SK-MEL-5 (cell line): Measurements from ENCODE around the gene KIAA2012. TPM values are rescaled to one million over a fixed set of nuclear protein-coding genes. Genes with fewer than 3 reads are reported as not detected.

Experiments used
- DNase-seq: peaks from one replicate; pipeline ENCODE4 v3.0.0-alpha.2; 2016; ENCODE audit warnings: low read depth, low spot score
- in situ Hi-C: cut with HindIII; loops from 2 replicates; pipeline ENCODE4 v1.10.0; 2016; ENCODE audit warnings: low sequenced_read_pairs, high pct_unique_total_duplicates, low pct_unique_long_range_greater_than_20kb
- total RNA-seq: library from RNA; depleted of rRNA; stranded (reverse); fragments of >200 nt; shearing (Covaris generic); gene quantifications from 2 replicates; pipeline ENCODE4 v1.2.3, GENCODE V29; 2014

KIAA2012 gene
- total RNA-seq, 1 experiment from 2014 or later, result not detected

GRCh38 chr2:202154613-202155012, 81.6 kb downstream of the KIAA2012 start:
- DNase-seq, result no peak
- in situ Hi-C loops, result no loop called here

- no peak for DNase-seq
- in situ Hi-C loops, result no loop called here
These were observed 84.3 kb downstream of the KIAA2012 start for GRCh38 chr2:202157211-202157990.

- in situ Hi-C loops, result no loop called here
- peak; percentile 28 for DNase-seq
These were observed 85.7 kb downstream of the KIAA2012 start for GRCh38 chr2:202158796-202159195.

- in situ Hi-C loops, result no loop called here
- no peak for DNase-seq
These were observed 88.2 kb downstream of the KIAA2012 start for GRCh38 chr2:202161151-202161835.

GRCh38 chr2:202164411-202164810, 91.4 kb downstream of the KIAA2012 start:
- no peak for DNase-seq
- in situ Hi-C loops, result no loop called here

GRCh38 chr2:202165208-202165607, 92.2 kb downstream of the KIAA2012 start:
- in situ Hi-C loops, result no loop called here
- DNase-seq, result no peak

GRCh38 chr2:202165945-202166344, 92.9 kb downstream of the KIAA2012 start:
- peak; percentile 16 for DNase-seq
- in situ Hi-C loops, result no loop called here

GRCh38 chr2:202169131-202169530, 96.1 kb downstream of the KIAA2012 start:
- no peak for DNase-seq
- in situ Hi-C loops, result no loop called here

GRCh38 chr2:202169832-202170424, 96.9 kb downstream of the KIAA2012 start:
- in situ Hi-C loops, result no loop called here
- DNase-seq, result no peak

- no peak for DNase-seq
- in situ Hi-C loops, result no loop called here
These were observed 98.3 kb downstream of the KIAA2012 start for GRCh38 chr2:202171241-202171825.

GRCh38 chr2:202172439-202173211, 99.6 kb downstream of the KIAA2012 start:
- in situ Hi-C loops, result no loop called here
- no peak for DNase-seq

GRCh38 chr2:202178346-202178958, 105.4 kb downstream of the KIAA2012 start:
- peak; percentile 79 for DNase-seq
- in situ Hi-C loops, result no loop called here

- DNase-seq, result no peak
- in situ Hi-C loops, result no loop called here
These were observed 111.5 kb downstream of the KIAA2012 start for GRCh38 chr2:202184557-202184956.

- DNase-seq, result no peak
- in situ Hi-C loops, result no loop called here
These were observed 112.1 kb downstream of the KIAA2012 start for GRCh38 chr2:202185156-202185555.

- no peak for DNase-seq
- in situ Hi-C loops, result no loop called here
These were observed 113.7 kb downstream of the KIAA2012 start for GRCh38 chr2:202186641-202187202.

- DNase-seq, result no peak
- in situ Hi-C loops, result no loop called here
These were observed 114.5 kb downstream of the KIAA2012 start for GRCh38 chr2:202187570-202187969.

- in situ Hi-C loops, result no loop called here
- no peak for DNase-seq
These were observed 120.2 kb downstream of the KIAA2012 start for GRCh38 chr2:202193305-202193704.
